Adipocyte (in vitro differentiated cells): ENCODE results near the gene TIE1.
A peak's percentile ranks its signal among the peaks of the same experiment; 100 is the strongest.

Experiments used
- DNase-seq: peaks from one replicate; pipeline ENCODE4 v3.0.0-alpha.2; 2015; ENCODE audit warnings: low read depth
- H3K27me3 ChIP-seq: replicated peaks from 2 replicates; pipeline ENCODE4 v1.7.0; 2013; ENCODE audit warnings: mild to moderate bottlenecking, low read length, moderate library complexity; ENCODE audit not compliant: control insufficient read depth, insufficient read depth
- H3K36me3 ChIP-seq: 2 replicates; pipeline ENCODE4 v1.7.0; 2013; ENCODE audit warnings: low read length, mild to moderate bottlenecking, moderate library complexity; ENCODE audit not compliant: control insufficient read depth, insufficient read depth, severe bottlenecking
- H3K4me1 ChIP-seq: 2 replicates; pipeline ENCODE4 v1.7.0; 2013; ENCODE audit warnings: mild to moderate bottlenecking, low read length, moderate library complexity; ENCODE audit not compliant: control insufficient read depth, insufficient read depth
- H3K4me3 ChIP-seq: 2 replicates; pipeline ENCODE4 v1.7.0; 2013; ENCODE audit warnings: mild to moderate bottlenecking, low read length, moderate library complexity
- H3K9ac ChIP-seq: 2 replicates; pipeline ENCODE4 v1.7.0; 2013; ENCODE audit warnings: mild to moderate bottlenecking, low read length, moderate library complexity
- H3K9me3 ChIP-seq: 2 replicates; pipeline ENCODE4 v1.7.0; 2013; ENCODE audit warnings: mild to moderate bottlenecking, low read length, moderate library complexity; ENCODE audit not compliant: control insufficient read depth

Gene TIE1

DNA sequence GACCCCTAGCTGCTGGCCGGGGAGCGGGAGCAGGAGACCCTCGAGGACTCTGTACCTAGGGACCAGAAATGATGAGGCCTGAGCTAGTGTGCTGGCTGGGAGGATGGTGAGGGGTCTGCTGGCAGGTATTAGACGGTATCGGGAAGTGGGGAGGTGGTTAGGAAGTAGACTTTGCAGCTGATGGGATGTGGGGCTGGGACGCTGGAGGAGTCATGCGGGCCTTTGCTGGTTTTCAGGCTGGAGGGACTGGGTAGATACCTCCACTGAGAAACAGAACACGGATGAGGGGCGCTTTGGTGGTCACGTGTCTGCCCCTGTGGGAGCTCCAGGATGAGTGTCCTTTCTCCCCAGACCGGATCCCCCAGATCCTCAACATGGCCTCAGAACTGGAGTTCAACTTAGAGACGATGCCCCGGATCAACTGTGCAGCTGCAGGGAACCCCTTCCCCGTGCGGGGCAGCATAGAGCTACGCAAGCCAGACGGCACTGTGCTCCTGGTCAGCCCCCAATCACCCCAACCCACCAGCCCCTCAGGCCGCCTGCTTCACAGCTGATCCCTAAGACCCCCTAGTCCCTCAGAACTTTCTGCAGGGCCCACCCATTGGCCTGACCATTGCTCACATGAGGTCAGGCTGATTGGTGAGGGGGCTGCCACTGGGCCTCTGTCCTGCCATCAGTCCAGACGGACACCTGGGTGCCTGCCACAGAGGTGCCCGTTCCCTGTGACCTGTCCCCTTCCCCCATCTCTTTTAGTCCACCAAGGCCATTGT, 8.0 kb downstream of the TIE1 start:
- no peak overlapping the region for H3K4me3 ChIP-seq
- H3K9me3 ChIP-seq: no peaks in the 10 kb centered on the region
- H3K27me3 ChIP-seq: peaks cover 8% of the 10 kb centered on the region
- no peak overlapping the region for H3K9ac ChIP-seq
- no peaks in the 10 kb centered on the region for H3K36me3 ChIP-seq
- DNase-seq: no peak
- peaks cover 14% of the 10 kb centered on the region for H3K4me1 ChIP-seq

DNA sequence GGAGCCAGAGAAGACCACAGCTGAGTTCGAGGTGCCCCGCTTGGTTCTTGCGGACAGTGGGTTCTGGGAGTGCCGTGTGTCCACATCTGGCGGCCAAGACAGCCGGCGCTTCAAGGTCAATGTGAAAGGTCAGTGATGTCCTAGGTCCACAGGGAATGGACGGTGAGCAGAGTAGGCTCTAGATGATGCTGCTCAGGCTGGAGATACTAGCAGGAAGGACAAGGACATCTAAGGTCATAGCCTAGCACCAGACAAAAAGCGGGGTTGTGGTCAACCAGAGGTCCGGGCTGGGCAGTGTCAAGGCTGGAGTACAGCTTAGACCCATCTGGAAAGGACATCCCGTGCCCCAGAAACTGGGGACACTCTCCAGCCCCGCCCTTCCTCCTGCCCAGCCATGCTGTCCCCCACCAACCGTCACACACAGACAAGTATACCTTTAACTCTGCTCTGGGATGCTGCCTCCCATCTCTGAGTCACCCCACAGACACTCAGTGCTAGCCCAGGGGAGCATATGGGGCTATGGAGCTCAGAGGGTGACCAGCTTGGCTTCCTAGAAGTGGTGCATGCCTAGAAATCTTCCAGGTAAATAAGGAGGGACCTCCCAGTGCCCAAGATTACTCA, 8.7 kb downstream of the TIE1 start:
- Histone ChIP-seq H3K9me3 (no peaks in the 10 kb centered on the region), H3K4me3 (no peak overlapping the region), H3K4me1 (peaks cover 7% of the 10 kb centered on the region), H3K27me3 (peaks cover 8% of the 10 kb centered on the region), H3K36me3 (no peaks in the 10 kb centered on the region), H3K9ac (no peak overlapping the region)
- DNase-seq: no peak

DNA sequence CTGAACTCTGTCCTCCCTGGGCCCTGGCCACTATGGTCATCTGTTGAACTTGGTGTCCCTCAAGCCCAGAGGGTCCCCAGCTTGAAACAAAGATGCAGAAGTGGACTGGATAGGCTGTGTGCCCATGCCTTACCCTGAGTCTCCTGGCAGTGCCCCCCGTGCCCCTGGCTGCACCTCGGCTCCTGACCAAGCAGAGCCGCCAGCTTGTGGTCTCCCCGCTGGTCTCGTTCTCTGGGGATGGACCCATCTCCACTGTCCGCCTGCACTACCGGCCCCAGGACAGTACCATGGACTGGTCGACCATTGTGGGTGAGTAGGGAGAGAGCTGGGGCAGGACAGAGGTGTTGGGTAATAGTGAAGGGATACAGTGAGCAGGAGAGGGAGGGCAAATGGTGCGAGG, 10.7 kb downstream of the TIE1 start:
- Histone ChIP-seq H3K4me3 (no peak overlapping the region), H3K9ac (no peak overlapping the region), H3K36me3 (no peaks in the 10 kb centered on the region), H3K27me3 (peaks cover 8% of the 10 kb centered on the region), H3K9me3 (no peaks in the 10 kb centered on the region), H3K4me1 (peaks cover 17% of the 10 kb centered on the region)
- DNase-seq: no peak

DNA sequence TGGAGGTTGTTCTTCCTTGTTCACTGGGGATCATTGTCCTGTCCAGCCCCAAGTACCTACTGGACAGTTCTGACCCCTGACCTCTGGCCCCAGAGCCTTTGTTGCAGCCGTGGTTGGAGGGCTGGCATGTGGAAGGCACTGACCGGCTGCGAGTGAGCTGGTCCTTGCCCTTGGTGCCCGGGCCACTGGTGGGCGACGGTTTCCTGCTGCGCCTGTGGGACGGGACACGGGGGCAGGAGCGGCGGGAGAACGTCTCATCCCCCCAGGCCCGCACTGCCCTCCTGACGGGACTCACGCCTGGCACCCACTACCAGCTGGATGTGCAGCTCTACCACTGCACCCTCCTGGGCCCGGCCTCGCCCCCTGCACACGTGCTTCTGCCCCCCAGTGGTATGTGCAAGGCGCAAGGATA, 11.4 kb downstream of the TIE1 start:
- Histone ChIP-seq H3K36me3 (no peaks in the 10 kb centered on the region), H3K4me1 (peaks cover 24% of the 10 kb centered on the region), H3K9me3 (no peaks in the 10 kb centered on the region), H3K4me3 (no peak overlapping the region), H3K9ac (no peak overlapping the region), H3K27me3 (peaks cover 8% of the 10 kb centered on the region)
- no peak for DNase-seq

DNA sequence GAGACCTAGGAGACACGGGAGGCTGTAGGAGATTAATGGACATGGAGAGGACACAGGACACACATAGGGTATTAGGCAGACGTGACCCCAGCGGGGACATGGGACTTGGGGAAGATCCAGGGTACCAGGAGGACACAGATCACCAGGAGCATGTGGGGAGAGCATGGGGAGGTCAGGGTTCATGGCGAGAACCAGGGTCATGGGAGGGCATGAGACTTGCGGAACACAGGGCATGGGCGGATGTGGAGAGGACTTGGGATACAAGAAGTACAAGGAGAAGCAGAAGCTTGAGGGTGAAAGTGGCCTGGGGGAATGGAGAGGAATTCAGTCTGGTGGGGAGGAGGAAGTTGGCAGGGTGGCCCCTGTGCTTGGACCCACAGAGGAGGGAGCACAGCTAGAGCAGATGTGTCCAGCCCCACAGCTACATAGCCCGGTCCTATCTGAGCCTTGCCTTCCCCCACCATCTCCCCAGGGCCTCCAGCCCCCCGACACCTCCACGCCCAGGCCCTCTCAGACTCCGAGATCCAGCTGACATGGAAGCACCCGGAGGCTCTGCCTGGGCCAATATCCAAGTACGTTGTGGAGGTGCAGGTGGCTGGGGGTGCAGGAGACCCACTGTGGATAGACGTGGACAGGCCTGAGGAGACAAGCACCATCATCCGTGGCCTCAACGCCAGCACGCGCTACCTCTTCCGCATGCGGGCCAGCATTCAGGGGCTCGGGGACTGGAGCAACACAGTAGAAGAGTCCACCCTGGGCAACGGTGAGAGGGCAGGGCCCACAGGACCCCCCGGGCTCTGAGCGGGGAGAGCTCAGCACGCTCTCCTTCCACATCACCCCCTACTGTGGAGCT, 12.1 kb downstream of the TIE1 start:
- Histone ChIP-seq H3K9me3 (no peaks in the 10 kb centered on the region), H3K36me3 (no peaks in the 10 kb centered on the region), H3K27me3 (peaks cover 5% of the 10 kb centered on the region), H3K4me1 (peaks cover 30% of the 10 kb centered on the region), H3K4me3 (no peak overlapping the region), H3K9ac (no peak overlapping the region)
- DNase-seq: no peak

DNA sequence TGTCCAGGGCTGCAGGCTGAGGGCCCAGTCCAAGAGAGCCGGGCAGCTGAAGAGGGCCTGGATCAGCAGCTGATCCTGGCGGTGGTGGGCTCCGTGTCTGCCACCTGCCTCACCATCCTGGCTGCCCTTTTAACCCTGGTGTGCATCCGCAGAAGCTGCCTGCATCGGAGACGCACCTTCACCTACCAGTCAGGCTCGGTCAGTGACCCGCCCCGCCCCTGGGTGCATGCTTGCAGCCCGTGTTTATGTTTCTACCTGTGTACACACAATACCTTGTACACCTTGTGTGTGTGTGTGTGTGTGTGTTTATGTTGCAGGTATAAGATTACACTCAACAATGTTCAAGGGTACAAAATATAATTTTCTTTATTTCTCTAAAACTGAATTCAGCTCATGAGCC, 13.0 kb downstream of the TIE1 start:
- H3K4me1 ChIP-seq: peaks cover 39% of the 10 kb centered on the region

DNA sequence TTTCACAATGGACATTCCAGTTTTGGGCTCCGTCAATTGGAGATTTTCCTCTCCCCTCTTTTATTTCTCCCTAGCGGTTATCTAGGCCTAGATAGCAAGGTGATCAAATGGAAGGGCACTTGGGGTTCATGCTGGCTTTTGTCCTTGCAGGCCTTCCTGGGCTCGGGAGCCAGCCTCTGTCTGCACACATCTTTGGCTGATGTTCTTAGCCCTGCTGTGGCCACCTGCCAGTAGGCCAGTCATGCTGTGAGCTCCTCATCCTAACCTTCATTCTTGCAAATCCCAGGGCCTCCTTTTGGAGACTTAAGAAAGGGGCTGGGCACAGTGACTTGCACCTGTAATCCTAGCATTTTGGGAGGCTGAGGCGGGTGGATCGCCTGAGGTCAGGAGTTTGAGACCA, 13.5 kb downstream of the TIE1 start:
- DNase-seq: no peak
- peaks cover 42% of the 10 kb centered on the region for H3K4me1 ChIP-seq
- peaks cover 5% of the 10 kb centered on the region for H3K27me3 ChIP-seq

More for the DNA sequence above, 13.0 kb downstream of the TIE1 start:
- H3K9me3 ChIP-seq: no peaks in the 10 kb centered on the region
- H3K9ac ChIP-seq: no peak overlapping the region
- H3K4me3 ChIP-seq: no peak overlapping the region
- no peak for DNase-seq
- no peaks in the 10 kb centered on the region for H3K36me3 ChIP-seq
- H3K27me3 ChIP-seq: peaks cover 5% of the 10 kb centered on the region

DNA sequence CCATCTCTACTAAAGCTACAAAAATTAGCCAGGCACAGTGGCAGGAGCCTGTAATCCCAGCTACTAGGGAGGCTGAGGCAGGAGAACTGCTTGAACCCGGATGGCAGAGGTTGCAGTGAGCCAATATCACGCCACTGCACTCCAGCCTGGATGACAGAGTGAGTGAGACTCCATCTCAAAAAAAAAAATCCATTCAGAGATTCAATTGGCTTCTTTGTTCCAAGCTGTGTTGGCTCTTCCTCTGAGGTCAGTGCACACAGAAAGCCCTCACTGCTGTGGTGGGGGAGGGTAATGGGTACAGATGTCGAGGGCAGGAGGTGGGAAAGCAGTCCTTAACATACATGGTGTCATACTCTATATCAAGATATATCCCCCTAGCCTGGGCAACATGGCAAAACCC, 14.7 kb downstream of the TIE1 start:
- no peaks in the 10 kb centered on the region for H3K36me3 ChIP-seq
- peaks cover 42% of the 10 kb centered on the region for H3K4me1 ChIP-seq
- no peaks in the 10 kb centered on the region for H3K9me3 ChIP-seq
- H3K9ac ChIP-seq: no peak overlapping the region
- no peak for DNase-seq
- peaks cover 4% of the 10 kb centered on the region for H3K27me3 ChIP-seq
- H3K4me3 ChIP-seq: no peak overlapping the region

More for the DNA sequence above, 13.5 kb downstream of the TIE1 start:
- Histone ChIP-seq H3K4me3 (no peak overlapping the region), H3K9ac (no peak overlapping the region), H3K36me3 (no peaks in the 10 kb centered on the region), H3K9me3 (no peaks in the 10 kb centered on the region)

DNA sequence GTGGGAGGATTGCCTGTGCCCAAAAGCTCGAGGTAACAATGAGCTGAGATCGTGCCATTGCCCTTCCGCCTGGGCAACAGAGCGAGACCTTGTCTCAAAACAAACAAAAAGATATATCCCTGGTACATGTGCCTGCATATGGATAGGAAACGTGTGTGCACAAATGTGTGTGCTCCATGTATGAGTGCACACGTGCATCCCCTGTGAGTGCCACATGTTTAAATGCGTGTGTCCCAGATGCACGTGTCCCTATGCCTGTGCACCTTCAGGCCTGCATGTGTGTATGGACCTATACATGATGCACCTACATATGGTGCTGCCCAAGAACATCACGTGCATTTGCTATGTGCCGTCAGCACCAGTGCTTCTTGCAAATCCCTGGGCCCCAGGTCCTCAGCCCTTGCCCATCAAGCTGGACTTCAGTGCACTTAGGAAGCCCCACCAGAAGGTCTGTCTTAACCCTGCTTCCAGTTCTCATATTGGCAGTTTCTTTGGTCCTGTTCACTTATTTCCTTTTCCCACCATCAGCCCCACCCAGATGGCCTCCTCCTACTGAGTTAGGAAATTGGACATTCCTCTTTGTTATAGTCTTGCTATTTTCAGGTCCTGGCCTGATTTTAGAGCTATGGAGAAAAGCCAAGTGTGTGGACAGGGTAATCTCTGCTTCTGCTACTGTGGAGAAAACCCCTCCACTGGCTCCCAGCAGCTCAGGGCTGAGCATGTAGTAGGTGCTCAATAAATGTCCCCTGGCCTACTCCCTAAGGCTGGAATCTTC, 15.4 kb downstream of the TIE1 start:
- Histone ChIP-seq H3K9me3 (no peaks in the 10 kb centered on the region), H3K4me3 (peak overlapping the region; percentile 24), H3K36me3 (no peaks in the 10 kb centered on the region), H3K9ac (peak overlapping the region; percentile 66), H3K27me3 (no peaks in the 10 kb centered on the region), H3K4me1 (peaks cover 42% of the 10 kb centered on the region)
- peak; percentile 40 for DNase-seq

DNA sequence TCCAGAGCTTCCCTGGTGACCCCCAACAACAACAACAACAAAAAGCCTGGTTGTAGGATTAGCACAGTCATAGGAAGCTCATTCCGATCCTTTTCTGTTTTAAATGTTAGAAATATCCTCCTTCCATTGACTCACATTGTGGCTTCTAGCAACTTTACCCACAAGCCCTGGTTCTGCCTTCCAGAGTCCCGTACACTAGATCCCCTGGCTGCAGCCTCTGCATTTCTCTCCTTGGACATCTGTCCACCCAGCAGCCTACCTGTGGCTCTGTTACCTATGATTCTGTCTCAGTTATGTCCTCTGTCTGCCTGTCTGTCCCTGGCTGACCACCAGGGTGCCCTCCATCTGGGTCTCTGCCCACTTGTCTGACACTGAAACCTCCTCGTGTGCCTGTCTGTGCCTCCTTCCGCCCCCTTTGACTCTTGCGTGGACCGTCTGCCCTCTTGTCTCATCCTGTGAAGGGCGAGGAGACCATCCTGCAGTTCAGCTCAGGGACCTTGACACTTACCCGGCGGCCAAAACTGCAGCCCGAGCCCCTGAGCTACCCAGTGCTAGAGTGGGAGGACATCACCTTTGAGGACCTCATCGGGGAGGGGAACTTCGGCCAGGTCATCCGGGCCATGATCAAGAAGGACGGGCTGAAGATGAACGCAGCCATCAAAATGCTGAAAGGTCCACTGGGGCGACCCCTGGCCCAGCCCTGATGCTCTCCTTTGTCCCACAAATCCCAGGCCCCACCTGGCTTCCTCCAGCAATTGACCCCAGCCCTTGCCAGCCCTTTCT, 16.1 kb downstream of the TIE1 start:
- peak overlapping the region; percentile 66 for H3K9ac ChIP-seq
- H3K4me1 ChIP-seq: peaks cover 37% of the 10 kb centered on the region
- H3K27me3 ChIP-seq: no peaks in the 10 kb centered on the region
- H3K4me3 ChIP-seq: peak overlapping the region; percentile 24
- no peaks in the 10 kb centered on the region for H3K9me3 ChIP-seq
- no peaks in the 10 kb centered on the region for H3K36me3 ChIP-seq
- no peak for DNase-seq
